CD4-positive, CD25-positive, alpha-beta regulatory T cell (primary cell): ENCODE data around the gene CA9. TPM values are rescaled to one million over a fixed set of nuclear protein-coding genes. Genes with fewer than 3 reads are reported as not detected.

Experiments
- ATAC-seq, 2 donors: fragments of 150-1000 bp; cut with Tn5 transposase; one replicate each; pipeline ENCODE4 v1.10.0; 2021; ENCODE audit warnings: low read depth in 2 of 2, moderate number of reproducible peaks in 2 of 2, moderate library complexity in 1 of 2
- DNase-seq, 3 donors: peaks; one replicate each; pipeline versions ENCODE4 v3.0.0 to v3.0.0-alpha.2; 2012 to 2022; ENCODE audit warnings: mixed read lengths in 1 of 3
- H3K27ac ChIP-seq: one replicate; pipeline ENCODE4 v1.7.0; 2013; ENCODE audit warnings: mild to moderate bottlenecking, low read length; ENCODE audit not compliant: insufficient read depth, poor library complexity, severe bottlenecking
- H3K27me3 ChIP-seq: one replicate; pipeline ENCODE4 v1.7.0; 2013; ENCODE audit warnings: low read length; ENCODE audit not compliant: control insufficient read depth, insufficient read depth
- H3K36me3 ChIP-seq: one replicate; pipeline ENCODE4 v1.7.0; 2013; ENCODE audit warnings: mild to moderate bottlenecking, low read length, moderate library complexity; ENCODE audit not compliant: control insufficient read depth, insufficient read depth
- H3K4me1 ChIP-seq: 2 replicates; pipeline ENCODE4 v1.7.0; 2013; ENCODE audit warnings: mild to moderate bottlenecking, low read length; ENCODE audit not compliant: insufficient read depth, control insufficient read depth, poor library complexity, severe bottlenecking
- H3K4me3 ChIP-seq: one replicate; pipeline ENCODE4 v1.7.0; 2013; ENCODE audit warnings: low read depth, mild to moderate bottlenecking, low read length, moderate library complexity
- H3K9me3 ChIP-seq, 2 experiments: 1 replicate in 1 of 2; 2 replicates in 1 of 2; pipeline ENCODE4 v1.7.0; 2013; ENCODE audit warnings: low read length in 2 of 2, mild to moderate bottlenecking in 1 of 2, moderate library complexity in 1 of 2; ENCODE audit not compliant: control insufficient read depth in 2 of 2
- H3K27ac Mint-ChIP-seq, 3 donors: one replicate each; pipeline ENCODE4 v1.8.0; 2020 to 2022; ENCODE audit warnings: mild to moderate bottlenecking in 3 of 3, mixed read lengths in 3 of 3, moderate library complexity in 2 of 3
- H3K27me3 Mint-ChIP-seq: one replicate; pipeline ENCODE4 v1.8.0; 2022; ENCODE audit warnings: mild to moderate bottlenecking, mixed read lengths
- H3K36me3 Mint-ChIP-seq: one replicate; pipeline ENCODE4 v1.8.0; 2020; ENCODE audit warnings: mixed read lengths
- H3K4me1 Mint-ChIP-seq, 4 donors: one replicate each; pipeline ENCODE4 v1.8.0; 2020 to 2022; ENCODE audit warnings: mixed read lengths in 4 of 4, mild to moderate bottlenecking in 1 of 4
- H3K4me3 Mint-ChIP-seq, 4 donors: one replicate each; pipeline ENCODE4 v1.8.0; 2020 to 2022; ENCODE audit warnings: mild to moderate bottlenecking in 4 of 4, mixed read lengths in 4 of 4, moderate library complexity in 3 of 4
- H3K9me3 Mint-ChIP-seq, 7 donors: one replicate each; pipeline ENCODE4 v1.8.0; 2020 to 2022; ENCODE audit warnings: mixed read lengths in 7 of 7, mild to moderate bottlenecking in 3 of 7, moderate library complexity in 2 of 7
- polyA plus RNA-seq, 4 donors: library from polyadenylated mRNA; unstranded; fragments of 300-500 nt; fragmentation: Illumina TruSeq; gene quantifications; one replicate each; pipeline ENCODE4 v1.2.3, GENCODE V29; 2021
- total RNA-seq: library from RNA; stranded (reverse); gene quantifications from one replicate; pipeline ENCODE4 v1.2.3, GENCODE V29; 2022

The CA9 gene
- total and polyA plus RNA-seq, 5 donors from 2014 or later, result 0.48 TPM; not detected in 4

DNA sequence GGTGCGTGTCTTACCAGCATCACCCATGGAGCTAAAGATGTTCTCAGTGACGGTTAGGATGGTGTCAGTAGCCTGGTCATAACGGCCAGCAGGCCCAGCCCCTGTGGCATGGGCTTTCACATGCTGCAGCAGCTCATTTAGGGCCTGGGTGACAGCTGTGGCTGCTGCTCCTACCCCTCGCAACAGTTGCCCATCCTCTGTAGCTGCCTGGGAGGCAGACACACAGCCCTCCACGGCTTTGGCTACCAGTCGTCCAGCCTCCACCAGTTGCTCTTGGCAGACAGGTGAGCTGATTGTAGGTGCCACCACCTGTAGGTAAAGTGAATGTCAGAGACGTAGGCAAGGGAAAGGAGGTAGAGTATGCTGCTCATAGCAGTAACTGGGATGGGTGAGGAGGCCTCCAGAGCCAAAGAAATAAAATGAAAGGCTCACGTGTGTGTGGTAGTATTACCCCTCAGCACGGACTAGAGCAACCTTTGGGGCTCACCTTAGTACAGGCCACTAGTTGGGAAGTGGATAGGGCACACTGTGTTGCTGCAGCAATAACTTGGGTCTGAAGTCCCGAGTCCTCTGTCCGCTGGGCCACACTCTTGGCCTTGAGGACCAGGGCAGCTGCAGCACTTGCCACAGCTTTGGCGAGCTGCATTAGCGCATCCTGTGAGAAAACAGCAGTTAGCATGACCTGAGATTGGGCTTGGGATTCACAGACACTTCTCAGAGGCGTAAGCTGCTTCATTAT is 43.6 kb downstream of the CA9 start:
- H3K4me3 ChIP-seq, result no peak overlapping the region
- ATAC-seq, result no peak
- peaks cover 98% of the 10 kb centered on the region for H3K36me3 ChIP-seq
- peak overlapping the region in 1 of 3 donors; percentile 77 for H3K27ac Mint-ChIP-seq
- no peaks in the 10 kb centered on the region for H3K9me3 ChIP-seq
- H3K36me3 Mint-ChIP-seq, result peaks cover 53% of the 10 kb centered on the region
- H3K4me3 Mint-ChIP-seq, result no peak overlapping the region
- H3K9me3 Mint-ChIP-seq, result no peaks in the 10 kb centered on the region
- no peak overlapping the region for H3K27ac ChIP-seq
- no peaks in the 10 kb centered on the region for H3K27me3 ChIP-seq
- peaks cover 0 to 5% (median 4%) of the 10 kb centered on the region in 4 donors for H3K4me1 Mint-ChIP-seq
- no peaks in the 10 kb centered on the region for H3K27me3 Mint-ChIP-seq
- DNase-seq, result no peak
- no peaks in the 10 kb centered on the region for H3K4me1 ChIP-seq

DNA sequence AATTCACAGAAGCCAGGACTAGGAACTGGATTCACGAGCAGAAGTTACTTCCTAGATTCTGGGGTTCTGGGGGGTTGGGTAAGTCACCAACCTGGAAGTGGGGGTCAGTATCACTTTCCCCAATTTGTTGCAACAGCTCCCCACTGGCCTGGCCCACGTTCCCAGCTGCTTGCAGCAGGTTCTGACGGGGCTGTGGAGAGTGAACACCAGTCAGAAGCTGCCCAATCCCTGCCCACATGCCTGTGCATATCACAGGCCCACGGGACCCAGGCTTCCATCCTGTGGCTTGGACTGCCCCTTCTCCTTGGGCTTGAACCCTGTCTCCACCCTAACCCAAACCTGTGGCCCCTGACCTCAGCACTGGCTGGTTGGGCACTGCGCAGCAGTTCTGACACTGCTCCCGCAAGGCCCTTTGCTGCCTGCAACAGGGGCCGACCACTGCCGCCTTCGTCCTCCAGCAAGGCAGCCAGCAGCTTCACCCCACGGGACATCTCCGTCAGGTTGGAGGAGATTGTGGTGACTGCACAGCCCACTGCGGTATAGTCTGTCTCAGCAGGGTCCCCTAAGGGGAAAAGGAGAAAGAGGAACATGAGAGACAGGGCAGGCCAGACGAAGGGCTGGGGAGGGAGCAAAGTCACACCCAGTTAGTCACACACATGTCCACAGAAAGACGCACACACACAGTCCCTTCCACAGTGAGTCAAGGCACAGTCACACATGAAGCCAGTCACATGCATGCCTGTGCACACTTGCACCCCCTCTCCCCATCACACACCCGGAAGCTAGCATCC is 45.2 kb downstream of the CA9 start:
- ATAC-seq, result peak; percentile 34 to 65
- DNase-seq, result no peak

DNA sequence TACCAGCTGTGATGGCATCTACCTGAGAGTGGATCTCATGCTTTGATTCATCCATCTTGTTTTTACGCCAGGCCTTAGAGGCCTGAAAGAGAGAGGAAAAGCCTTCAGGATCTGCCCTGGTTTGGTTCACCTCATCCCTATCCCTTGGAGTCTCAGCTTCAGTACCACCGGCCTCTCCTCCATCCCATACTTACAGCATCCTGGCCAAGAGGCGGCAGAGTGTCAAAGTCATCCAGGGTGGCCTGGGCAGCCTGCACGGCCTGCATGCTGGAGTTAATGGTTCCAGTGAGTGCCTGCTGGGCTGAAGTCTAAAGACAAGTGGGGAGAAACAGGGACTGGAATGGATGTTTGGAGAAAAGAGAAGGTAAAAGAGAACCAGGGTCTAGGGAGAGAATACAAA is 45.8 kb downstream of the CA9 start:
- DNase-seq (no peak), ATAC-seq (no peak)
- no peaks in the 10 kb centered on the region for H3K9me3 Mint-ChIP-seq
- peaks cover 0 to 7% (median 5%) of the 10 kb centered on the region in 4 donors for H3K4me1 Mint-ChIP-seq
- no peaks in the 10 kb centered on the region for H3K4me1 ChIP-seq
- H3K36me3 ChIP-seq, result peaks cover 98% of the 10 kb centered on the region
- H3K36me3 Mint-ChIP-seq, result peaks cover 60% of the 10 kb centered on the region
- no peak overlapping the region for H3K4me3 Mint-ChIP-seq
- no peaks in the 10 kb centered on the region for H3K27me3 Mint-ChIP-seq
- H3K27ac Mint-ChIP-seq, result peak overlapping the region in 1 of 3 donors; percentile 33
- no peak overlapping the region for H3K27ac ChIP-seq
- H3K9me3 ChIP-seq, result no peaks in the 10 kb centered on the region
- no peak overlapping the region for H3K4me3 ChIP-seq
- no peaks in the 10 kb centered on the region for H3K27me3 ChIP-seq

More for the DNA sequence above, 45.2 kb downstream of the CA9 start:
- Mint-ChIP-seq H3K36me3 (peaks cover 58% of the 10 kb centered on the region), H3K4me3 (no peak overlapping the region), H3K9me3 (no peaks in the 10 kb centered on the region), H3K27ac (no peak overlapping the region), H3K27me3 (no peaks in the 10 kb centered on the region), H3K4me1 (peaks cover 0 to 5% (median 4%) of the 10 kb centered on the region in 4 donors)
- H3K4me3 ChIP-seq, result no peak overlapping the region
- no peak overlapping the region for H3K27ac ChIP-seq
- H3K9me3 ChIP-seq, result no peaks in the 10 kb centered on the region
- no peaks in the 10 kb centered on the region for H3K27me3 ChIP-seq
- peaks cover 98% of the 10 kb centered on the region for H3K36me3 ChIP-seq
- H3K4me1 ChIP-seq, result no peaks in the 10 kb centered on the region

DNA sequence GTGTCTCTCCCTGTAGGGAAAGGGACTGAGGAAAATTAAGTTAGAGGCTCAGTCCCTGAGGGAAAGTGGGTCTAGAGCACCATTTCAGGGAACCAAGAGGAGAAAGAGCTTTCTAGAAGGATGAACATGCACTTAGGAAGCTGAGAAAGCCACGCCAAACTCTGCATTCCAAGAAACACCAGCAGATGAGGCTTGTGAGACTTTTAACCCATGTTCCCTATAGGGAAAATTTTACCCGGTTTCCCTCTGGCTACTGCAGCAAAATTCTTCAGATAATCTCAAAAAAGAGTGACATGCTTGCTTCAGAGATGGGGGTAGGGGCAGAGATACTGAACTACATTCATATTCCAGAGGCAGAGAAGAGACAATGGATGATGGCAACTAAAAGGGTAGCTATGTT is 49.7 kb downstream of the CA9 start:
- ATAC-seq (no peak), DNase-seq (no peak)
- Mint-ChIP-seq H3K4me3 (no peak overlapping the region), H3K4me1 (peaks cover 0 to 25% (median 9%) of the 10 kb centered on the region in 4 donors), H3K27ac (peak overlapping the region in 1 of 3 donors; percentile 20), H3K27me3 (no peaks in the 10 kb centered on the region), H3K36me3 (peaks cover 56% of the 10 kb centered on the region), H3K9me3 (no peaks in the 10 kb centered on the region)
- Histone ChIP-seq H3K9me3 (no peaks in the 10 kb centered on the region), H3K4me1 (peaks cover 17% of the 10 kb centered on the region), H3K4me3 (no peak overlapping the region), H3K36me3 (peaks cover 78% of the 10 kb centered on the region), H3K27ac (no peak overlapping the region), H3K27me3 (no peaks in the 10 kb centered on the region)

DNA sequence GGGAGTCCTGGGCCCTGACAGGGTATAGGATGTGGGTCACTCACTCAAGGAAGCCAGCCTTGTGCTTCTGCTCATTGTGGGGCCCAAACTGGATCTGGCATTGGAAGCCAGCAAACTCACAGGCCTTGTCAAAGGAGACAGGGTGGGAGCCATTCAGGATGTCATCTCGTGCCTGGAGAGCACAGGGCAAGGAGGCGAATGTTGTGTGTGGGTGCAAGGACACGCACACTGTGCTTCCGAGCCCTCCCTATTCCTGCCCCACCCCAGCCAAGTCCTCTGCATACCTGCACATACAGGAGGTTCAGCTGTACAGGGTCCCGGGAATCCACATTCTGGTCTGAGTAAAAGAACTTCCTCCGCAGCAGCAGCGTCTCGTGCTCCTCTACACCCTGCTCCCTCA is 50.2 kb downstream of the CA9 start:
- Mint-ChIP-seq H3K9me3 (no peaks in the 10 kb centered on the region), H3K4me1 (peaks cover 0 to 25% (median 9%) of the 10 kb centered on the region in 4 donors), H3K27ac (peak overlapping the region in 2 of 3 donors; percentile 20 to 38), H3K36me3 (peaks cover 54% of the 10 kb centered on the region), H3K4me3 (no peak overlapping the region), H3K27me3 (no peaks in the 10 kb centered on the region)
- Histone ChIP-seq H3K27ac (no peak overlapping the region), H3K27me3 (no peaks in the 10 kb centered on the region), H3K9me3 (no peaks in the 10 kb centered on the region), H3K36me3 (peaks cover 73% of the 10 kb centered on the region), H3K4me1 (peaks cover 22% of the 10 kb centered on the region), H3K4me3 (no peak overlapping the region)
- DNase-seq, result no peak
- ATAC-seq, result no peak

DNA sequence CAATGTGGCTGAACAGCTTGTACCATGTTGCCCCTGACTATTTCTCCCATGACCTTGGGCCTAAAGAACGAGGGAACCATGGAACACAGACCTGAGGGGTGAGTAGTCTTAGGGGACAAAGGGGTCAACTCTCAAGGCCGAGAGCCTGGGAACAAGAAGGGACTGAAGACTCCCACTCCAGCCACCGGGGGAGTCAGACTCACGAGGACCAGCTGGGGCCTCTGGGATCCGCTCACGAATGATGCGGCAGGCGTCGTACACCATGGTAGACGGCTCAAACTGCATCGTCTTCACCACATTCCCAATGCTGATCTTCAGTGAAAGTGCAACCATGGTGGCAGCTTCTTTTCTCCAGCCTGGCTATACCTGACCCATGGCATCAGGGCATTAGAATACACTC is 51.6 kb downstream of the CA9 start:
- Mint-ChIP-seq H3K9me3 (no peaks in the 10 kb centered on the region), H3K4me1 (peaks cover 0 to 25% (median 10%) of the 10 kb centered on the region in 4 donors), H3K4me3 (peak overlapping the region in 1 of 4 donors; percentile 16), H3K36me3 (peaks cover 46% of the 10 kb centered on the region), H3K27ac (no peak overlapping the region), H3K27me3 (no peaks in the 10 kb centered on the region)
- no peak for DNase-seq
- Histone ChIP-seq H3K27ac (no peak overlapping the region), H3K27me3 (no peaks in the 10 kb centered on the region), H3K9me3 (no peaks in the 10 kb centered on the region), H3K4me1 (peaks cover 36% of the 10 kb centered on the region), H3K36me3 (peaks cover 58% of the 10 kb centered on the region), H3K4me3 (no peak overlapping the region)
- ATAC-seq, result no peak

DNA sequence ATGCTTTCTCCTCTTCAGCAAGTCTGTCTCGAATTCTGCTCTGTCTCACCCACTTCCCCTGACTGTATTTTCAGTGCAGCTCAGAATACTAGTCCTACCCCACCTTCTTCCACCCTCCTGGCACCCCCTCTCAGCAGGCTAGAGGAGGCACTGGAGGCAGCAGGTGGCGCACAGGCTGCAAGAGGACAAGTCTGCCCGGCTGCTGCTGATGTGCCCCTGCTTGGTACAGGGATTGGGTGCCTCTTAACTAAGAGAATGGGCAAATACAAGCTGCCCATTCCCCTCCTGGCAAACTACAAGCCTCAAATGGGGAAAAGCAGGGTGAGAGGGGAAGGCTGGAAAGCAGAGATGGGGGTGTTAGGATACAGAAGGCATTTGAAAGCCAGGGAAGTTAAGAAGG is 53.2 kb downstream of the CA9 start:
- ATAC-seq, result peak; percentile 73 to 75
- Histone ChIP-seq H3K36me3 (peaks cover 43% of the 10 kb centered on the region), H3K4me1 (peaks cover 51% of the 10 kb centered on the region), H3K4me3 (no peak overlapping the region), H3K27me3 (no peaks in the 10 kb centered on the region), H3K9me3 (no peaks in the 10 kb centered on the region), H3K27ac (peak overlapping the region; percentile 65)
- Mint-ChIP-seq H3K4me3 (peak overlapping the region in 3 of 4 donors; percentile 51 to 74 (median 70)), H3K36me3 (peaks cover 38% of the 10 kb centered on the region), H3K27ac (peak overlapping the region in 2 of 3 donors; percentile 40 to 72), H3K9me3 (no peaks in the 10 kb centered on the region), H3K27me3 (no peaks in the 10 kb centered on the region), H3K4me1 (peaks cover 0 to 32% (median 19%) of the 10 kb centered on the region in 4 donors)
- DNase-seq, result peak in 2 of 3 donors; percentile 51 to 79
